ENCODE results near the gene LMNTD2.
A peak's percentile ranks its signal among the peaks of the same experiment; 100 is the strongest.
"Not testable (repeated sequence)": the region's sequence is repeated elsewhere in the genome, so short reads cannot be mapped to it uniquely, and the experiment has no call there.

LMNTD2 gene

DNA sequence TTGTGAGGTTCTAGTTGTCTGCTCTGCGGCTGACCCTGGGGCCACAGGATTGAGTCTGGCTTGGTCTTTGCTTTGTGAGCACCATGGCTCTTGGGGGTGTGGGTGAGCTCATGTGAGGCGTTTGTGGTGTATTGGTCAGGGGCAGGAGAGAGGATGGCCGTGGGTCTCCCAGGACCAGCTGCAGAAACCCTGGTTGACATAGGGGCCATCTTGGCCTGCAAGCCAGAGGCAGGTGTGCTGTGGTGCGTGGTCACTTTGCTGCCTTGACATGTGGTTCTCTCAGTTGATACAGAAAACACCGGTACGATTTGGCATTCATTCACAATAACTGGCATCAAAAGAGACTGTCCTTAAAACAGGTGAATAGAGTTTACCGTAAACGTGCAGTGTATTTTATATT is 27.0 kb upstream of the LMNTD2 start:
- DNase-seq = no peak

DNA sequence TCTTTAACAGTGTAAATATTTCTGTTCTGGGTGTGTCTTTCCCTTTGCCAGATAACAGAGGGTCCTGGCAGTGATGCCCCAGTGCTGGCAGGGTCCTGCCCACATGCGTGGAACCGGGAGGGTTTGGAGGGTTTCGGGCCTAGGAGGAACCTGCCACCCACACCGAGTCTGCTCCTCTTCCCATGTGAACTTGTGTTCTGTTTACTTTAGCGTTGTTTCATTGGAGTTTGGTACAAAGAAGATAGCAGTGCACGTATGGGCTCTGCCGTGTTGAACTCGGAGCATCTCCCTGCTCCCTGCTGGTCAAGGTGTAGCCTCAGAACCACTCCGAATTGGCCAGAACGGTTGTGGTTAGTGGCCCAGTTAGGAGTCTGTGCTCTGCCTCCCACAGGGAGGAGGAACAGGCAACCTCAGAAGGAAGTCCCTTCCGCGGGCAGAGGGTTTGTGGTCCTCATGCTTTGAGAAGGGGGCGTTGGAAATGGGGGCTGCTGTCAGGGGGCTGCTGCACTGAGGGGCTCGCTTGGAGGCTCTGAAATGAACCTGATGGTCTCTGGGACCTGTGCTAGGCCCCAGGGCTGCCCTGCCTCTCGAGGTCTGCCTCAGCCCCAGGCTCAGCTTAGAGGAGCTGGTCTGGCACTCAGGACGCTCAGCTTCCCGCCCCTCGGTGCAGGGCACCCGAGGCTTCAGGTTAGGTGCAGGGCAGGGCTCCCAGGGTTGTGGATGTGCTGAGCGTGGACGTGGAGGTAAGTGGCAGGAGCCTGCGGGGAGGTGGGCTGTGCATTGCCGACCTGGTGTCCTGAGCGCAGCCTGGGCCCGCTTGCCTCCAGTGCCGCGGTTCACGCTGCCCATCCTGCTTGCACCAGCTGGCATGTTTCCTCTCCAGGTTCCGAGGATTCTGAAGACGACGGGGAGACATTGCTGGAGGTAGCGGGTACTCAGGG is 26.1 kb upstream of the LMNTD2 start:
- DNase-seq = no peak

DNA sequence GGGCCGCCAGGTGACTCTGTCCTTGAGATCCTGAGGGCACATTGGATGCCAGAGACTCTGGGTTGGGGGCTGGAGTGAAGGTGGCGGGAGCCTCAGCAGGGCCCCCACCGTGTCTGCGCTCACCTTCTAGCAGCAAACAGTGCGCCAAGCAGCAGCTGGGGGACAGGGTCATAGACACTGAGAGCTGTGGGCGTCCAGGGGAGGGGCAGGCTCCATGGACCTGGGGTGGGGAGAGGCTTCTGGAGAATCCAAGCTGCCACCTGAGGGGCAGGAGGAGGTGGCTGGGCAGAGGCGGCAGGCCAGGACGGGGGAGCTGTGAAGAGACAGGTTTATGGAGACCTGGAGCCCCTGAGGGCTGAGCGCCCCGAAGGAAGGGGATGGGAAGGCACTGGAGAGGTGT is 23.7 kb upstream of the LMNTD2 start:
- no peak for DNase-seq

DNA sequence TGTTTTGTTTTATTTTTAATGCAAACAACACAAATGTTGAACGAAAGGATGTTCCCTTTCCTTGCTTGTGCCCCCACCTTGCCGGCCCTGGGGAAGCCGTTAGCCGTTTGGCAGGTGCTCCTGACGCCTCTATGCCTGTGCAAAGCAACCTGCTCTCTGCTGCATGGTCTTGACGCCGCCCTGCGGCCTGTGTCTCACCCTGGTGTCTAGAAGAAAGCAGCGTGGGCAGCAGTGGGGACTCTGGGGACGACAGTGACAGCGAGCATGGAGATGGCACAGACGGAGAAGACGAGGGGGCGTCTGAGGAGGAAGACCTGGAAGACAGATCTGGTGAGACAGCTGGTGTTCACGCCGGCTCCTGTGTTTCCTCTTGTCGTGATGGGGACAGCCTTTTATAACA is 21.2 kb upstream of the LMNTD2 start:
- DNase-seq = no peak

- no peak for DNase-seq
These were observed 20.8 kb upstream of the LMNTD2 start for GRCh38 chr11:581342-581741.

GRCh38 chr11:579830-580601 is 19.5 kb upstream of the LMNTD2 start:
- DNase-seq = no peak

DNA sequence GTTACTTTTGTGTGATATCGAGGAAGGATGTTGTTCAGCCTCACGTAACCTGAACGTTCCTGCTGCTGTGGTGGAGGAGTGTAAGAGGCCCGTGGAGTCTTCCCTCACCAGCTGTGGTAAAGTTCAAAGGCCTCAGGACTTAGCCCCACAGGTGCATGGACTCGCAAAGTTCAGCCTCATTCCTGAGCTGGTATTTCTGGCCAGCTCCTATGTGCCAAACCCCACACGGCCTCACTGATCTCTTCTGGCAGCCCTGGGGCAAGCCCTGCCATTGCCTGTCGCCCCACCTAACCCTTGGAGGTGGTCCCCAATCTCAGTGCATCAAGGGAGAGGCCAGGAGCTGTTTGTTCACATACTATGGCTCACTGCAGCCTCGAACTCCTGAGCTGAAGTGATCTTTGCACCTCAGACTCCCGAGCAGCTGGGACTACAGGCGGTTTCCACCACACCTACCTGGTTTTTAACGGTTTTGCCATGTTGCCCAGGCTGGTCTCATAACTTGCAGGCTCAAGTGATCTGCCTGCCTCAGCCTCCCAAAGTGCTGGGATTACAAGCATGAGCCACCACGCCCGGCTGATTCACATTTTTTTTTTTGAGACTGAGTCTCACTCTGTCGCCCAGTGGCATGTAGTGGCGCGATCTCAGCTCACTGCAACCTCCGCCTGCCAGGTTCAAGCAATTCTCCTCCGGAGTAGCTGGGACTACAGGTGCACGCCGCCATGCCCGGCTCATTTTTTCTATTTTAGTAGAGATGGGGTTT is 17.9 kb upstream of the LMNTD2 start:
- DNase-seq = no peak

DNA sequence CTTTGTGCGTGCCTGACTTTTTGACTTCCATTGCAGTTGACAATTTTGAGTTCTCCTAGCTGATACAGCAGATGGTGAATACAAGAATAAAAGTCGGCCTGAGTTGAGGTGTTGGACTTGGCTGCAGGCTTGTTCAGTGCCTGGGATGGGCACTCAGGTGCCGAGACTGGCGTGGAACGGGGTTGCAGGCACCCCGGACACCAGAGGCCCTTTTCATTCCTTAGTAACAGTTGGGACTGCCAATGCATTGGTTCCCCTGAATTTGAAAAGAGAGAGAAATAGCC is 17.0 kb upstream of the LMNTD2 start:
- no peak for DNase-seq

- DNase-seq = no peak
These were observed 16.5 kb upstream of the LMNTD2 start for GRCh38 chr11:576811-577610.

GRCh38 chr11:575996-576768 is 15.6 kb upstream of the LMNTD2 start, which contains the start of gene PHRF1:
Gene PHRF1, plus strand, starts transcription at chr11:576470. Its CDS starts 5,043 bp downstream, at chr11:581513.
- DNase-seq = peak; percentile 93 to 94

DNA sequence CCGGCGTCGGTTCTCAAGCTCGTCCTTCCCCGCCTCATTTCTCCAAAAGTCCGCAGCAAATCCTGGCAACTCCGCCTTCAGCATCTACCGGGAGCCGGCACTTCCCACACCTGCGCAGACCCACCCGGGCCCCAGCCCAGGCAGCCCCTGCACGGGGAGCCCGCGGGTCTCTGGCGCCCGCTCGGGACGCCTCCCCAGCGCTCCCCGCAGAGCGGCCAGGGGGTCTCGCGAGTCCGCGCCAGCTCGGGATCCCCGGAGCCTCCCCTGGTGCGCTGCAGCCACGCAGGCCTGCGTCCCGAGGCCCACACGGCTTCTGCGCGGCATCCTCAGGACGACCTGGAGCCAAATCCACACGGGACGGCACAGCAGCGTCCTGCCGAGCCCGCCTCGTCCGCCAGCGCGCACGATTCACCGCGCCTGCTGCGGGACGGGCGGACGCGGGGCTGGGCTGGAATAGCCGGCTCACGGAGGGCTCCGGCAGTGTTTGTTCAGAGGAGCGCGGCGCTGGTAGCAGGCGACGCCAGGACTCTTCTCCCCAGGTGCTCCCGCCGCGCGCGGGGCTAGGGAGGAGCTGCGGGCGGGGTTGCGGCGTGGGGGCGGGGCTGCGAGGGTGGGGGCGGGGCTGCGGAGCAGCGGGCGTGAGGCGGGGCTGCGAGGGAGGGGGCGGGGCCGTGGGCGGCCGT is 14.9 kb upstream of the LMNTD2 start:
- peak; percentile 83 to 92 for DNase-seq

- DNase-seq = no peak
These were observed 14.2 kb upstream of the LMNTD2 start for GRCh38 chr11:574632-575312.

DNA sequence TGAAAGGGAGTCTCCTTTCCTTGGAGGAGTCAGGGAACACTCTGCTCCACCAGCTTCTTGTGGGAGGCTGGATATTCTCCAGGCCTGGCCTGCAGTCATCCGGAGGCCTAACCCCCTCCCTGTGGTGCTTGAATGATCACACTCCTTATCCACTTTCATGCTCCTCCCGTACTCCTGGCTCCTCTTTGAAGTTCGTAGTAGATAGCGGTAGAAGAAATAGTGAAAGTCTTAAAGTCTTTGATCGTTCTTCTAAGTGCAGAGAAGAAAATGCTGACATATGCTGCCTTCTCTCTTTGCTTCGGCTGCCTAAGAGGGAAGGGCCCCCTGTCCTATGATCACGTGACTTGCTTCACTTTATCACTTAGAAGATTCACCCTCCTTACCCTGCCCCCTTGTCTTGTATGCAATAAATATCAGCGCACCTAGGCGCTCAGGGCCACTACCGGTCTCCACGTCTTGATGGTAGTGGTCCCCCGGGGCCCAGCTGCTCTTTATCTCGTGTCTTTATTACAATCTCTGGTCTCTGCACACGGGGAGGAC is 13.6 kb upstream of the LMNTD2 start:
- DNase-seq = not testable (repeated sequence)

DNA sequence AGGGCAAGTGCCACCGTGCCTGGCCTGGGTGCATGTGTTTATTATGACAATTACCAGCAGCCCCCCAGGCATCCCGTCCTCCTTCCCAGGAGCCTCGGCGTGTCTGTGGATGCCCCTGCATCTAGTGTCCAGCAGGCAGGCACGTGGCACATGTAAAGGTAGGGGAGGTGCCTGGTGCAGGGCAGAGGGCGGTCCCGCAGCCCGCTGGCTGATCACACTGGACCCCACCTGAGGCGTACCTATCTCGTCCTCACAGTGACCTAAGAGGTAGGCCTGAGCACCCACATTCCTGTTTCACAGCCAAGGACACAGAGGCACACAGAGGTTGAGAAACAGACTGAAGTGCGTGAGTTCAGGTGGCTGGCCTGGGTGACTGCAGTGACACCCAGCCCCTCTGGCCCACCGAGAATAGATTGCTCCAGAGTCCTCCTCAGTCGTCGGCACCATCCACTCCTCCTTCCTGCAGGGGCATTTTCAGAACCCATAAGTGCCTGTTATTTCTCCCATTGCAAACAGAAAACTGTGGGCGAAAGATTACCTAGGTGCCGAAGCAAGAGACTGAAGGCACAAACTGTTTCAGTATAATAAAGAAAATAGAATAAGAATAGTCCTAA is 12.7 kb upstream of the LMNTD2 start:
- no peak for DNase-seq

GRCh38 chr11:571802-572185 is 11.3 kb upstream of the LMNTD2 start:
- DNase-seq = no peak

DNA sequence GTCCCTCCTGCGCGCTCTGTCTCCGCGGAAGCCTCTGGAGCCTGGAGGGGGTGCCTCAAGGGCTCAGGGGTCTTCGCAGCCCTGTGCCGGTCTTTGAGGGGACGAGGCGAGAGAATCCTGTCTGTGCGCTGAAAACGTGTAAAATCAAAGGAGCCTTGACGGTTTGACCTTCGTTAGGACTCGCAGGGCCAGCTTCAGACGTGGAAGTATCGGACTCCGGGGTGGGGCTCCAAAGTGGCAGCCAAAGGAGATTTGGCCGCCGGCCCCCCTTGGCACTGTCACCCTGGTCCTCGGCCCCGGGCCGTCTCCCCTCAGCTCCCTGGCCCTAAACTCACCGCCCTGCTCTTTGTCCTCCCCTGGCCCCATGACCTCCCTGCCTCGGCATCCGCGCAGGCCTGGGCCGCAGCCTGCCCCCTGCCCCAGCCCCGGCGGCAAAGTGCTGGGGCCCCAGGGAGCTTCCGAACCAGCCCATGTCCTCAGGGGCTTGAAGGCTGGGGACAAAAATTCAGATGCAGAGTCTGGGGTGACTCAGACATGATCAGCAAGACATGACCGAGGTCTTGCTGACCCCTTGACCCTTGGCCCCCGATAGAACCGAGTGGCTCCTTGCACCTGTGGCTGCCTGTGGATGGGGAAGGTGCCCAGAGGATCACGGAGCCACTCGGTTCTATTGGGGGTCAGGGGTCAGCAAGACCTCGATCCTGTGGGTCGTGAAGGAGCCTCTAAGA is 8.8 kb upstream of the LMNTD2 start:
- DNase-seq = no peak

- peak; percentile 97 to 98 for DNase-seq
These were observed 8.0 kb upstream of the LMNTD2 start for GRCh38 chr11:568306-569157.
